HG03108 (cell line): ENCODE results near the gene BTD.

Experiments used
- ATAC-seq: cut with Tn5 transposase; IDR thresholded peaks from one replicate; pipeline ENCODE4 v1.9.1; 2021; ENCODE audit warnings: moderate library complexity; ENCODE audit not compliant: unreplicated experiment

BTD gene

DNA sequence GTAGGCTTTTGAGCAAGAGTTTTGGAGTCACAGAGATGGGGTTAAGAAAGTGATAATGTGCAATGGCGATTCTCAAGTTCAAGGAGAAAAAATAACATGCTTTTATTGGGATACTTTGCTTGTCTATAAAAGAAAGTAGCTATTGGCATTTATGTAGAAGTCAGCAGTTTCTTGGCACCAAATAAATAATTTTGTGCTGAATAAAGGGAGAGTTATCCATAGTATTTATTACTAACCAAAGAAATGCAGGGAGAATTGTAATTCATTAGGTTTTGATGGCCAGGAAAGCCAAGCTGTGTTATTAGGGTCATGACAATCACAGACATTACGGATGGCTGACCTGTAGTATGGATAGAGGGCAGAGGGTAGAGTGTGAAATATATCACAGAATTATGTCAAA lies 33.1 kb downstream of the BTD start:
- ATAC-seq = no peak

DNA sequence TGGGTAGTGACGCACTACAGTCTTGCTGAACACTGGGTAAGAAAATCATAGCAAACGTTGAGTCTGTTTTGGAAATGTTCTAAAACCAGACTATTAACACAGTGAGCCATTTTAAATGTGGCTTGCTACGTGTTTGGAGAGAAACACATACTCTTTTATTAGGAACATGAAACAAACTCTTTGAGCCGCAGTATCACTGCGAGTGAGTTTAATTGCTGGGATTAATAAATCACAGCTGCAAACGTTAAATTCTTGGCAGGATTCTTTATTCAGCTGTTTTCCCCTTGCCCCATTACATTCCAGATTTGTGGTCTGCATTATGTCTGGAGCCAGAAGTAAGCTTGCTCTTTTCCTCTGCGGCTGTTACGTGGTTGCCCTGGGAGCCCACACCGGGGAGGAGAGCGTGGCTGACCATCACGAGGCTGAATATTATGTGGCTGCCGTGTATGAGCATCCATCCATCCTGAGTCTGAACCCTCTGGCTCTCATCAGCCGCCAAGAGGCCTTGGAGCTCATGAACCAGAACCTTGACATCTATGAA lies 33.6 kb downstream of the BTD start:
- no peak for ATAC-seq

DNA sequence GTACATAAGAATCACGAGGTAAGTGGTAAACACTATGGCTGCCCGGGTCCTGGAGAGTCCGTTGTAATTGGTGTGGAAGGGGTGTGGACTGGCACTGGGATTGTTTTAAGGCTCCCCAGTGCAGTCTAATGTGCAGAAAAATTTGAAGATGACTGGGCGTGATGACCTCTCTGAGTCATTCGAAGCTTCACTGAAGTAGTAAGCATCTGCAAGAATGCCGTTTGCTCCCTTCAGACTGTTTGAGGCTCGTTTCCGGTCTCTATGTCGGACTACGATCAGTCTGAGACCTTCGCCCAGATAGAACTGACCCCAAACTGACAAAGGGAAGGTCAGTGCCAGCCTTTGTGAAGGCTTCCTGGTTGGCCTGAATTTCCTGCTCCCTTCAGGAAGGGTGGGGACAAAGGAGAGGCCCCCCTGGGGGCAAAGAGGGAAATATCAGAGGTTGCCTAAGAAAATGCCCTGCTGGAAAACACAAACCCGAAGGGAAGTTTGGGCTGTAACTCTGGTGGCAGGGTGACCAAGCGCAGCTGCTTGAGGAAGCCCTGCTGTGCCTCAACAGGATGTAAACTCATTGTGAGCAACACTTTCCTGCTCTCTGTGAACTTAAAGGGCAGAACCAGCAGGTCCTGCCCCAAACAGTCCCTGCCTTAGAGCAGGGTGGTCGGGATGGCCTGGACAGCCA lies 34.6 kb downstream of the BTD start:
- peak; percentile 49 for ATAC-seq

DNA sequence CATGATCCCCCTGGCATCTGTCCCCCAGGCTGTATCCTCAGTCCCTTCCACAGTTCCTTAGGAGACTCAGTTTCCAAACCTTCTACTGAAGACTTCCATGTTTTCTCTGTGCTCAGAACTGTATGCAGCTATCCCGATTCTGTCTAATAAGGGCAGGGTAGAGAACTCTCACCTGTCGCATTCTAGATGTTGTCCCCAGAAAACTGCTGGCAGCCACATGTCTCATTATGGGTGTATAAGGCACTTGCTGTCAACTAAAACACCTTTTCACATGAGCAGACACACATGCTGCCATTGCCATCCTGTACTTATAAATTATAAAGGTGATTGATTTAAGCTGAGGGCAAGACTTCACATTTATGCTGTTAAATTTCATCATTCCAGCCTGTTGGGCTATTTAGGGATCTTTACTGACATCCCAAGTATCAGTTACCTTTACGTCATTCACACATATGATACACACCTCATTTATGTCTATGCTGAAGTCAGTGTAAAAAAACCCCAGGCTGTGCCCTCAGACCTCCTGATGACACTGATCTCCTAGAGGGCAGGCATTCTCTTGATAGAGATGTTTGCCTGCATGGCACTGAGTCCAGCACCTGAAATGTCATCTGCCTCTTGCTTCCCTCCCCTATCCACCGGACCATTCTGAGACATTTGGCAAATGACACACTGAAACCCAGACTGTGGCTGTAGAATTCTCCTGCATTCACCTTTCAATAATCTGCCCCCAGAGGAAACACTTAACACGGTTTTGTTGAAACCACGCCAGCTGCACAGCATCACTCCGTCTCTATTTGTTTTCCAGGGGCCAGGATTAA lies 35.8 kb downstream of the BTD start:
- ATAC-seq = no peak

DNA sequence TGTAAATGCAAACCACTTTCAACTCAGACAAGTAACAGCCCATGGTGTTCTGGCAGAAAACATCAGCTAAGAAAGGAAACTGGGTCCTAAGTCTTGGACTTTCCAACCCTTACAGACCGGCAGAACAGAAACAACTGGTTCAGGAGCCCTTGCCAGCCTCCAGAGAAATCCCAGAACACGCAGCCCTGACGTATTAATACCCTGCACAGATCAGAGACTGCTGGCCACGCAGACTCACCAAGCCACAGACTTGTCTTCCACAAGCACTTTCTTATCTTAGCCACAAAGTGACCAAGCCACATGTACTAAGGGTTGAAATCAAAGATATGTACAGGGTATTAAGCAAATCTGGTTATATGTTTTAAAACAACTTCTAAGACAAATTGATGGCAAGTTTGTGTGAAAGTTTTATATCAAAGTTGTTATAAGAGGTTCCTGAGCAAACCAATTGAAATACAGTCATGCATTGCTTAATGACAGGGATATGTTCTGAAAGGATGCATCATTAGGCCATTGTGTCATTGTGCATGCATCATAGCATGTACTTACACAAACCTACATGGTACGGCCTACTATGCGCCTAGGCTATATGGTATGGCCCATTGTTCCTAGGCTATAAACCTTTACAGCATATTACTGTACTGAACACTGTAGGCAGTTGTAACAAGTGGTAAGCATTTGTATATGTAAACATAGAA lies 36.8 kb downstream of the BTD start:
- ATAC-seq = no peak

DNA sequence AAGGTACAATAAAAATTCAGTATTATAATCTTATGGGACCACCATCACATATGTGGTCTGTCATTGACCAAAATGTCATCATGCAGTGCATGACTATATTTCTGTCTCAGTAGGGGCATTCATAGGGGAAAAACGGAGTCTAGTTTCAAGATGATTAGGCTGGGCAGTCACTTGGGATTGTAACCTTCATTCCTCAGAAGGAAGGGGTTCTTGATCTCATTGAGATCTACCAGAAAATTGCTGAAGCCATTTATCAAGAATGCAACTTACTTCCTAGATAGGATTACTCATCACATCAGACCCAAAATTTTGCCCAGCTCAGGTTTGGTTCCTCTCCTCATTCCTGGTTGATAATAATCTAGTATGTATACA lies 37.3 kb downstream of the BTD start:
- no peak for ATAC-seq

DNA sequence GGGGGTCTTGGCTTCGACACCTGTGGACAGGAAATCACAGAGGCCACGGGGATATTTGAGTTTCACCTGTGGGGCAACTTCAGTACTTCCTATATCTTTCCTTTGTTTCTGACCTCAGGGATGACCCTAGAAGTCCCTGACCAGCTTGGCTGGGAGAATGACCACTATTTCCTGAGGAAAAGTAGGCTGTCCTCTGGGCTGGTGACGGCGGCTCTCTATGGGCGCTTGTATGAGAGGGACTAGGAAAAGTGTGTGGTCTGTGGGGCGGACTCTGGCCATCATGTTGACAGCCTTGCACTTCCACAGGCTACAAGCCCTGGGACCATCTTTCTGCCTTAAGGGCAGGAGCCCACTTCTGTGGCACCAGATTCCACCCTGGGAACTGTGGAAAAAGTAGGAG lies 43.7 kb downstream of the BTD start:
- no peak for ATAC-seq

DNA sequence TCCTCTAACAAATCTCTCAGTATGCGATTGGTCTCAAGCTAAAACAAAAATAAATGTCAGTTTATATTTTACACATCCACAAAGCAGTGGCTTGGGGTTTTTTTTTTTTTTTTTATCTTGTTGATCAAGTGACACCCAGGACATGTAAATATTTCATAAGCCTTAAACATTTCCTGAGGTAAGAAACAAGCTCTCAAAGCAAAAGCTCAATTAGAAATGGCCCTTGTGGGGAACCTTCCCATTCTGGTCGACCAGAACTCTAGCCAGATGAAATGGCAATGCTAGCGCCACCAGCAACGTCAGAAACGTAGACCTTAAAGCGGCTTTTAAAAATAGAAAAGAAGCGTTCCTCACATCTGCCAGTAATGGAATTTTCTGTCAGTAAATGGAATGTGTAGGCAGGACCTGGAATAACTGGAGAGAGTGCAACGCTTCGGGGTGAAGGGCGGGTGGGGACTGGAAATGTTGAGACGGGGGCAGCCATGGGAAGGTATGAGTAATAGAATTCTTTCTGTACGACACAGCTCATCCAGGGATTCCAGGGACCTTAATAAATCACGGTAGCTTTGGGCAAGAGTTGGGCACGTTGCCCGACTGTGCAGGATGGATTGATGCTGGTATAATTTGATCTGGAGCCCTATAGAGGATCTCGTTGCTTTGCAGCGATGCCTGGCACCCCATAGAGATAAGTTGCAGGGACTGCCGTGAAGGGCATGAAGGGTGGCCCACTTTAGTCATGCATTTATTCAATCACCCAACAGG lies 44.4 kb downstream of the BTD start:
- ATAC-seq = no peak

DNA sequence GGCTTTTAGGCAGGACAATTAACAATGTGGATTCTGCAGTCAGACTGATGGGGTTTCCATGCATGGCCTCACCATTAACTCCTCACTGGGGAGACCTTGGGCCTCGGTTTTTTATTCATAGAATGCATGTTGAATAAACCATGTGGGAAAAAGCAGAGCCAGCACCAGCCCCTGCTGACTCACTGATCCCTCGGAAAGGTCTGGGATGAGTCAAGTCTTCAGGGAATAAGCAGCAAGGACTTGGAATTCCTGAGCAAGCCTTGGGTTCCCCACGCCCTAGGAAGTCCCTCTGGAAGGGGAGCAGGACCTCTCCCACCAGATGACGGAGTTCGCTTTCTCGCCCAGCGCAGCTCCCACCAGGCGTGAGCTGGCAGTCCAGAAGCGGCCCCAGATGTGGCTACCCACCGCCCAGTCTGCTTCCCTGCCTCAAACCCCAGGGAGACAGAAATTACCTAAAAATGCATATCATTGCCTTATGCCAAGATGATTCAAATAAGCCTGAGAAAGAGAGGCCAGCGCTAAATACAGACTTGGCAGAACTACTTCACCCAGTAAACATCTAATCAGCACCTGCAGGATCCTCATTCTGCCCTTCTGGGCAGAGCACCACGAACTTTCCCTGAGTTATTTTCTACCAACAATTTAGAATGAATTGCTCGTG lies 45.4 kb downstream of the BTD start:
- ATAC-seq = no peak

DNA sequence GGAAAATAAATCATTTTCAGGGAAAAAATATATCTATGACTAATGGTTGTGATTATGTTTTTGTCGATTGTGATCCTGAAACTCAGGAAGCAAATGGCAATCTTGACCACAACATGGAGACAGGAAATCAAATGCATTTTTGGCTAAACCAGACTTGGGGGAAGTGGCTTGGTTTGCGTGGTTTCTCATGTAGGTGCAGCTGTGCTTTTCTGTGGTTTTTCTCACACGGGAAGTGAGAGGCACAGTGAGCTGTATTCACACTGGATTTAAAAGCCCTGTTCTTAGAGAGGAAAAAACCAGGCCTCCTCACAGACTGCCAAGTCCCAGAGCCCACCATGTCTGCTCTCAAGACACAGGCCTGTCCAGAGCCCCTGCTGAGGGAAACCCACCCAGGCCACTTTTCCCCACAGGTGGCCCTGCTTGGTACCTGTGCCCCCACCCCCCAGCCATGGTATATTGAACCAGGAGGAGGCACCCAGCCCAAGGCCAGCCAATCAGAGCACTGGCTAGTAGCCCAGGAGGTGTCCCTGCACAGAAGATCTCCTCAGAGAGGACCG lies 46.1 kb downstream of the BTD start:
- peak; percentile 87 for ATAC-seq

DNA sequence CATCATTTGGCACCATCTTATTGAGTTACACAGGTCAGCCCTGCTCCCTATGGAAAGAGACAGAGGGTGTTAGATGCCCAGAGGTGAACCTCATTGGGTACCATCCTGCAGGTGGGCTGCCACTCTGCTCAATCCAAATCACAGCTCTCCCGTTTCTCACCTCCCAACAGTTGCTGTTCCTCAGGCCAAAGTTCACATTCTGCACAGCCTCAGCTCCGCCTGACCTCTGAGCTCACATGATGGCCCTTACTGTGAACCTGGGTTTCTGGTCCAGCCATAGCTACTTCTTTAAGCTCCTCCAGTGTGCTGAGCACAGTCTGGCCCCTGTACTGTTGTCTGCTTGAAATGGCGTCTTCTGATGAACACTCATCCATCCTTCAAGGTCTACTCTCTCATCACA lies 47.8 kb downstream of the BTD start:
- no peak for ATAC-seq

DNA sequence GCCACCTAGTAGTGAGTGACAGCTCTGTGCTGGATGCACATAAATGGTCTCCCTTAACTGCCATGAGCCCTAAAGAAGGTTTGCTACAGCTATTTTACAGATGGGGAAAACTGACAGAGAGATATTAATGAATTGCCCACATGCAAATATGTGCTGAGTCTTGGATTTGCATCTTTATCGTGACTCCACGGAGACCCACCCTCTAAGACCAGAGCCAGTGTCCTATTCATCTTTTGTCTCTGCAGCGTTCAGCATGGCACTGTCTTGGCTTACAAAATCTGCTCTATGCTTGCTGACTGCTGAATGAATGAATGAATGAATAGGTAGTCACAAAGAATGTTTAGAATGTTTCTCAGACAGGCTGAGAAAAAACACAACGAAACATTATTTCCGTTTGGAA lies 48.3 kb downstream of the BTD start:
- ATAC-seq = no peak

DNA sequence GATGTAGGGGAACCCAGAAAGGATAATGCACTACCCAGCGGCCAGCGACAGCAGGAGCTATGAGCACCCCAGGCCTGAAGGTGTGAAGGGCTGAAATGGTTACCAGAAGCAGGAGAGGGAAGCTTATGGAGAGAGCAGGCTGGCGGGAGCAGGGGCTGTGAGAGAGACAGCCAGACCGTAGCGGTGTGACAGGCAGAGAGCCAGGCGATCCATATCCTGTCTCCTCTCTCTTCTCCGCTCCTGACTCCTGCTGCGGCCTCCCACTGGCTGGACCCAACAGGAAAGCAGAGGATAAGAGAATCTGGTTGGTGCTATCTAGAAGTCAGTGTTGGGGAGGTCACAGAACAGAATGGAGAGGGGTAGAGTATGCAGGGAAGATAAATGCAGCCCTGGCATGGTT lies 49.9 kb downstream of the BTD start:
- no peak for ATAC-seq

DNA sequence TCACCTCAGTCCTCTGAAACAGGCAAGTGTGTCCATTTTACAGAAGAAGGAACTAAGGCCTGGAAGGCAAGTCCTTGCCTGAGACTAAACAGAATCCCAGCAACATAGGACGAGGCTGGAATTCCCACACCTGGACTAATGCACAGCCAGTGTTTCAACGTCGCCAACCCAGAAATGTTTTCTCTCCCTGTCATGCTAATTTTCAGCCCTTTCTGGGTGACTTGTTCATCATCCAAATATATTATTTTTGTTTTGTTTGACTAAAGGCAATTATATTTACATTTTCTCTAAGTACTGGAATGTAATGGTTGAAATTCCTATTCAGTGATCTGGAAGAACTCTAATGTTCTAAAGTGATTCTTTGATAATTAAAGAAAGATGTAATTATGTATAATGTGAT lies 51.8 kb downstream of the BTD start:
- no peak for ATAC-seq

DNA sequence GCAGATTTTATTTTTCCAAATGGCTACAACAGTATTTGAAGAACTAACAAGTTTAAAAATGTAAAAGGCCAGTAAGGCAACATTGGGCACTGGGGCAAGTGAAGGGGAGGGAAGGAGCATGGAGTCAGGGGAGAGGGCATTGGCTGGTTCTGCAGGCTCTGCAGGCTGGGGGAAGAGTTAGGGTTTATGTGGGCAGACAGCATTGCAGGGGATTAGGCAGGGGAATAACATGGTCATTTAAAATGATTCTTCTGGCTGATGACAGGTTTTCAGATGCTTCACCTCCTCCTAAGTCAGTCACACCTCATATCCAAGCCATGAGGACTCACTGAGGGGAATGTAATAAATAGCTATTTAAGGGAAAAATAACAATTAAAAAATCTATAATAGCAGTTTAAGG lies 52.6 kb downstream of the BTD start:
- no peak for ATAC-seq

DNA sequence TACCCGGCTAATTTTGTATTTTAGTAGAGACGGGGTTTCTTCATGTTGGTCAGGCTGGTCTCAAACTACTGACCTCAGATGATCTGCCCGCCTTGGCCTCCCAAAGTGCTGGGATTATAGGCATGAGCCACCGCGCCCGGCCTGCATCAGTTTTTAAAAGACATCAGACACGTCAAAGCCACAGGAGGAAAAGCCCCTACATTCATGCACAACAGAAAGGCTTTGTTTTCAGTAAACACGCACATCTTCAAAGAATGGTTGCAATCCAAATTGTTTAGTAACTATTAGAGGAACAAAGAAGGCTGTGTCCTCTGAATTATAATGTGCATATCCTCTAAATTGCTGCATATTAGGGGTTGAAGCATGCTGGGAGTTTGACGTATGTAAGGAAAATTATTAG lies 53.3 kb downstream of the BTD start:
- no peak for ATAC-seq

DNA sequence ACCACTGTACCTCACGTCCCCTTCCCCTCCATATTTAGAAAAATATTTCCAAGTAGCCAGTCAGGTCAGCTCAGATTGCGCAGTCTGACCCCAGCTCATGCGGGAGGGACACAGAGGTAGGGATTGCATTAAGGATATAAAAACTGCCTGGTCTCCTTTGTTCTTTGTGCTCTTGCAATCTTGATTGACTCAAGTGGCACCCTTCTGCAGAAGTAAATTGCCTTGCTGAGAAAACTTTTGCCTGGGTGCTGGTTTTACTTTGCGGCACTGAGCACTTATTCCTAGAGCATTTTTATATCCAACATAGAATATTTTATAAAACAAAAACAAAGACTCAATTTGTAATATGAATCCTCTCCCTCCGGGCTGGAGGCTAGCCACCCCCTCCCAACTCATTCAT lies 54.8 kb downstream of the BTD start:
- ATAC-seq = no peak

DNA sequence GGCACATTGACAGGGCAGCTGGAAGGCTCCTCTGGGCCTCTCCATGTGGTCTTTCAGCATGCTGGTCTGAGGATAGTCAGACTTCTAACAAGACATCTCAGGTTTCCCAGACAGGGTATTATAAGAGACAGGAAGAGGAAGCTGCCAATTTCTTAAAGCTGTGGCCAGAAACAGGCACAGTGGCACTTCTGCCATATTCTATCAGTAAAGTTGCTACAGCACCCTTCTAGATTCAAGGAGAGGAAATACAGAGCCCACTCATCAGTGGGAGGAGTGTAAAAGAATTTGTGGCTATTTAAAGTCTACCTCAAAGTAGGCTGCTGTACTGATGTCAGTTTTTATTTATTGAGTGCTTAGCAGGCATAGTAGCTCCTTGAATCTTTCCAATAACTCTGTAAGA lies 55.5 kb downstream of the BTD start:
- ATAC-seq = no peak

DNA sequence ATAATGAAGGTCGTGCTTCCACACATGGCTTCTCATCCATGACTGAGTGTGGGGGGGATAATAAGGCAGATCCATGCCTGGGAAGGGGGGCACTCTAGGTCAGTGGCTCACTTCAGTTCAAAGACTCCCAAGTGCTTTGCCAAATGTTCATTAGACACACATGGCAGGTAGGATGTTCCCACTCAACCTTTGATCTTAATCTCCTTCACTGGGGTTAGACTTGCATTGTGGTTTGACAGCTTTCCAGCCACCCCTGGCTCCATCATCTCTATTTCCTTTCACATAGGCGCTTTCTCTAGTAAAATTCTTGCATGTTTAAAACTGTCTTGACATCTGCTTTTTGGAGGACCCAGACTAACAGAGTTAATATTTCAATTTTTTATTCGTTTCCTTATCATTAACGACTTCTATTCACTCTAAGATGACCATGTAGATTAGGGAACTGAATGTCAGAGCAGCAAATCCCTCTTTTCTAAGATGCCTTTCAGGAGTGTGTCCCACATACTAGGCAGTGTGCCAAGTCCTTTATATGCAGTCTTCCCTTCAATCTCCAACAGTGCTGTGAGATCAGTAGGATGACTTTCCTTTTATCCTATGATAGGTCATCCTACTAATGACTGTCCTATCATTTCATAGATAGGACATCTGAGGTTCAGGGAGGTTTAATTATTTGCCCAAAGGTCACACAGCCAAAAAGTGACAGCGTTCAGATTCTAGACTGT lies 57.9 kb downstream of the BTD start:
- no peak for ATAC-seq
